Germinal center (tissue), 1 donor: ENCODE results near the gene PTPRG.

Experiments used
- DNase-seq: peaks from one replicate; pipeline ENCODE4 v3.0.0; 2012; ENCODE audit warnings: mixed read lengths, low spot score

PTPRG gene

GRCh38 chr3:61929617-61930016 is 368.2 kb downstream of the PTPRG start:
- DNase-seq = no peak

GRCh38 chr3:61932499-61932898 is 371.1 kb downstream of the PTPRG start:
- DNase-seq = no peak

GRCh38 chr3:61933798-61934504 is 372.6 kb downstream of the PTPRG start:
- DNase-seq = no peak

GRCh38 chr3:61934505-61934871 is 373.1 kb downstream of the PTPRG start:
- DNase-seq = no peak

- DNase-seq = no peak
Measured at GRCh38 chr3:61935814-61936213, 374.4 kb downstream of the PTPRG start.

- peak; percentile 11 for DNase-seq
Measured at GRCh38 chr3:61936344-61936937, 375.1 kb downstream of the PTPRG start.

GRCh38 chr3:61937477-61937876 is 376.1 kb downstream of the PTPRG start:
- DNase-seq = no peak

- DNase-seq = no peak
Measured at GRCh38 chr3:61938878-61939549, 377.6 kb downstream of the PTPRG start.

- no peak for DNase-seq
Measured at GRCh38 chr3:61940236-61940635, 378.9 kb downstream of the PTPRG start.

- DNase-seq = no peak
Measured at GRCh38 chr3:61943975-61944374, 382.6 kb downstream of the PTPRG start.

GRCh38 chr3:61944726-61945125 is 383.4 kb downstream of the PTPRG start:
- no peak for DNase-seq

- DNase-seq = no peak
Measured at GRCh38 chr3:61945657-61946056, 384.3 kb downstream of the PTPRG start.

GRCh38 chr3:61946570-61947324 is 385.4 kb downstream of the PTPRG start:
- DNase-seq = no peak

- no peak for DNase-seq
Measured at GRCh38 chr3:61947456-61947855, 386.1 kb downstream of the PTPRG start.

GRCh38 chr3:61948699-61949305 is 387.4 kb downstream of the PTPRG start:
- no peak for DNase-seq

- DNase-seq = no peak
Measured at GRCh38 chr3:61954097-61954540, 392.7 kb downstream of the PTPRG start.

GRCh38 chr3:61955483-61955882 is 394.1 kb downstream of the PTPRG start:
- no peak for DNase-seq

- DNase-seq = no peak
Measured at GRCh38 chr3:61956236-61956635, 394.9 kb downstream of the PTPRG start.

GRCh38 chr3:61957259-61957658 is 395.9 kb downstream of the PTPRG start:
- DNase-seq = no peak

- DNase-seq = no peak
Measured at GRCh38 chr3:61960976-61961375, 399.6 kb downstream of the PTPRG start.

GRCh38 chr3:61961900-61962299 is 400.5 kb downstream of the PTPRG start:
- DNase-seq = no peak

- no peak for DNase-seq
Measured at GRCh38 chr3:61964566-61964965, 403.2 kb downstream of the PTPRG start.
